Stimulated activated CD4-positive, alpha-beta T cell treated with anti-CD3 and anti-CD28 coated beads, Interleukin-1b, Interleukin-23, amount 100 ng/mL, for 48 hours (primary cell): Measurements from ENCODE around the gene FAM89B.
"Not testable (repeated sequence)": the region's sequence is repeated elsewhere in the genome, so short reads cannot be mapped to it uniquely, and the experiment has no call there.

Experiments
- DNase-seq: peaks from one replicate; pipeline ENCODE4 v3.0.0-alpha.2; 2020

Gene FAM89B

GRCh38 chr11:65572356-65573051 lies at the start of gene FAM89B:
TSS of gene FAM89B (plus strand) at chr11:65572538. CDS start at chr11:65572670, 132 bp downstream.
- DNase-seq = peak; percentile 87

- DNase-seq = not testable (repeated sequence)
Measured at GRCh38 chr11:65522718-65523630, 49.4 kb upstream of the FAM89B start.

- not testable (repeated sequence) for DNase-seq
Measured at GRCh38 chr11:65523631-65523968, 48.7 kb upstream of the FAM89B start.

GRCh38 chr11:65524014-65524740 lies 48.2 kb upstream of the FAM89B start:
- no peak for DNase-seq

GRCh38 chr11:65524741-65525545 lies 47.4 kb upstream of the FAM89B start, which contains the start of gene SCYL1:
TSS of gene SCYL1 (plus strand) at chr11:65525083. CDS start at chr11:65525154, 71 bp downstream.
- peak; percentile 78 for DNase-seq

GRCh38 chr11:65525546-65526480 lies 46.5 kb upstream of the FAM89B start:
- DNase-seq = no peak

GRCh38 chr11:65526744-65527143 lies 45.6 kb upstream of the FAM89B start:
- no peak for DNase-seq

- DNase-seq = no peak
Measured at GRCh38 chr11:65528819-65529350, 43.5 kb upstream of the FAM89B start.

GRCh38 chr11:65529475-65530156 lies 42.7 kb upstream of the FAM89B start:
- no peak for DNase-seq

- no peak for DNase-seq
Measured at GRCh38 chr11:65530157-65530496, 42.2 kb upstream of the FAM89B start.

GRCh38 chr11:65532388-65533064 lies 39.8 kb upstream of the FAM89B start:
- DNase-seq = no peak

GRCh38 chr11:65535102-65535501 lies 37.2 kb upstream of the FAM89B start:
- DNase-seq = no peak

- DNase-seq = no peak
Measured at GRCh38 chr11:65536412-65537295, 35.7 kb upstream of the FAM89B start.

- DNase-seq = no peak
Measured at GRCh38 chr11:65537296-65537597, 35.1 kb upstream of the FAM89B start.

- no peak for DNase-seq
Measured at GRCh38 chr11:65537620-65538231, 34.6 kb upstream of the FAM89B start.

- DNase-seq = no peak
Measured at GRCh38 chr11:65538232-65538914, 34.0 kb upstream of the FAM89B start.

GRCh38 chr11:65538915-65539743 lies 33.2 kb upstream of the FAM89B start:
- DNase-seq = no peak
